ENCODE results near the gene ATF5.

Gene ATF5

DNA sequence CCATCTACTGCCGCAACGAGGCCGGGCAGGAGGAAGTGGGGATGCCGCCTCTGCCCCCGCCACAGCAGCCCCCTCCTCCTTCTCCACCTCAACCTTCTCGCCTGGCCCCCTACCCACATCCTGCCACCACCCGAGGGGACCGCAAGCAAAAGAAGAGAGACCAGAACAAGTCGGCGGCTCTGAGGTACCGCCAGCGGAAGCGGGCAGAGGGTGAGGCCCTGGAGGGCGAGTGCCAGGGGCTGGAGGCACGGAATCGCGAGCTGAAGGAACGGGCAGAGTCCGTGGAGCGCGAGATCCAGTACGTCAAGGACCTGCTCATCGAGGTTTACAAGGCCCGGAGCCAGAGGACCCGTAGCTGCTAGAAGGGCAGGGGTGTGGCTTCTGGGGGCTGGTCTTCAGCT lies 3.7 kb downstream of the ATF5 start:
- ChIA-PET CTCF (no interaction called here), POLR2A (ENCODE audit: low non-redundant PET) (no interaction called here)
- TF ChIP-seq, protein P1, sequence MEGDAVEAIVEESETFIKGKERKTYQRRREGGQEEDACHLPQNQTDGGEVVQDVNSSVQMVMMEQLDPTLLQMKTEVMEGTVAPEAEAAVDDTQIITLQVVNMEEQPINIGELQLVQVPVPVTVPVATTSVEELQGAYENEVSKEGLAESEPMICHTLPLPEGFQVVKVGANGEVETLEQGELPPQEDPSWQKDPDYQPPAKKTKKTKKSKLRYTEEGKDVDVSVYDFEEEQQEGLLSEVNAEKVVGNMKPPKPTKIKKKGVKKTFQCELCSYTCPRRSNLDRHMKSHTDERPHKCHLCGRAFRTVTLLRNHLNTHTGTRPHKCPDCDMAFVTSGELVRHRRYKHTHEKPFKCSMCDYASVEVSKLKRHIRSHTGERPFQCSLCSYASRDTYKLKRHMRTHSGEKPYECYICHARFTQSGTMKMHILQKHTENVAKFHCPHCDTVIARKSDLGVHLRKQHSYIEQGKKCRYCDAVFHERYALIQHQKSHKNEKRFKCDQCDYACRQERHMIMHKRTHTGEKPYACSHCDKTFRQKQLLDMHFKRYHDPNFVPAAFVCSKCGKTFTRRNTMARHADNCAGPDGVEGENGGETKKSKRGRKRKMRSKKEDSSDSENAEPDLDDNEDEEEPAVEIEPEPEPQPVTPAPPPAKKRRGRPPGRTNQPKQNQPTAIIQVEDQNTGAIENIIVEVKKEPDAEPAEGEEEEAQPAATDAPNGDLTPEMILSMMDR (conservative IDR thresholded peaks at IDR 0.05; ENCODE audit: low read depth): no peak
- no peak overlapping the region for H3K27ac ChIP-seq
- DNase-seq (ENCODE audit: low spot score): no peak

DNA sequence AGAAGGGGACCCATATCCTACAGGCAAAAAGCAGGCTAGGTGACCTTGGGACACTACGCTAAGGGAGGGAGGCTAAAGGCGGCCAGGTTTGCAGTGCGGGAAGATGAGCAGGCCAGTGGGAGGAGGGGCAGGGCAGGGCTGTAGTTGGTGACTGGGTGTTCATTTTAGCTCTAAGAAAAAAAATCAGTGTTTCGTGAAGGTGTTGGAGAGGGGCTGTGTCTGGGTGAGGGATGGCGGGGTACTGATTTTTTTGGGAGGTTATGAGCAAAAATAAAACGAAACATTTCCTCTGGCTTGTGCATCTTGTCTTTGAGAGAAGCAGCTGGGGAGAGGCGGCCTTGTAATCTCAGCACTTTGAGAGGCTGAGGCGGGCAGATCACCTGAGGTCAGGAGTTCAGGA lies 4.6 kb downstream of the ATF5 start:
- no peak overlapping the region for H3K27ac ChIP-seq
- CTCF ChIA-PET: no interaction called here
- DNase-seq (ENCODE audit: low spot score): no peak
- TF ChIP-seq, protein P1 (conservative IDR thresholded peaks at IDR 0.05; ENCODE audit: low read depth): no peak
- POLR2A ChIA-PET (ENCODE audit: low non-redundant PET): no interaction called here

DNA sequence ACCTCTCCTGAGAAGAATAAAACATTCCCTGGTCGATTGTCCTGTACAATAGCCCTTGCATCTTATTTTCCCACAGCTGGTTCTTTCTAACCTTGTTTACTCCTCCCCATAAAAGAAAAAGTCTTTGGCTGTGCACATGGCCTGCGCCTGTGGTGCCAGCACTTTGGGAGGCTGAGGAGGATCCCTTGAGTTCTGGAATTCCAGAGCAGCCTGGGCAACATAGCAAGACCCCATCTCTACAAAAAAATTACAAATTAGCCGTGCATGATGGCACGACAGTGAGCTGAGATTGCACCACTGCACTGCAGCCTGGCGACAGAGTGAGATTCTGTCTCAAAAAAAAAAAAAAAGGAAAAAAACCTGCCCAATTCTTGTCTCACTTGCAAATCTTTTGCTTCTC lies 7.5 kb downstream of the ATF5 start:
- ChIA-PET POLR2A (ENCODE audit: low non-redundant PET) (no interaction called here), CTCF (interaction anchor here (1.8 kb wide), 1 partner anchor 13 kb away, joined by 10 read pairs; no protein-coding TSS in a partner anchor)
- TF ChIP-seq, protein P1 (conservative IDR thresholded peaks at IDR 0.05; ENCODE audit: low read depth): no peak
- no peak overlapping the region for H3K27ac ChIP-seq
- no peak for DNase-seq (ENCODE audit: low spot score)

DNA sequence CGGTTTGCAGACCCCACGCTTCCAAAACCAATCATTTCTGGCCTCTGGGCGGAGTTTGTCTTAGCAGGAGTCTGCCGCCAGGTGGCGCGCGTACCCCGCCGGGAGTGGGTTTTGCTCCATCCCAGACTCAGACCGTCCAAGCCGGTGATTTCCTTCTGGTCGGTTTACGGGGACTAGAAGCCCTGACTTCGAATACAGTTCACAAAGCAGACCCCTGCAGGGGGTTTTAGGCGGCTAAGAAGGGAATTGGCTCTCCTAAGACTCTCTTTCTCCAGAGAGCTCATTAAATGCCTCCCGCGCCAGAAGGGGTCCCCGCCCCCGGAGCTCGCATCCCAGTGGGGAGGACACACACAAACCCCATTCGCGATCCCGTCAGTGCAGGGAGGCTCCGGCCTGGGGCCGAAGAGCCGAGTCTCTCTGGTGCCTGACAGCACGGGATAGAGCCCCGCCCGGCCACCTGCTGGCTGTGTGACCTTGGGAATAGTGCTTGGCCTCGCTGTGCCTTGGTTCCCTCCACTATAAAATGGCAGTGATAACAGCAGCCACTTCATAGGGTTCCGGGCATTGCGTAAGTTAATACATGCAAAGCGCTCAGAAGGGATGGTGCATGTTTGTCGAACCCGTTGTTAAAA lies 8.9 kb downstream of the ATF5 start:
- DNase-seq (ENCODE audit: low spot score): peak; percentile 68
- H3K27ac ChIP-seq: no peak overlapping the region
- POLR2A ChIA-PET (ENCODE audit: low non-redundant PET): no interaction called here
- TF ChIP-seq, protein P1 (conservative IDR thresholded peaks at IDR 0.05; ENCODE audit: low read depth): peak; percentile 94
- CTCF ChIA-PET: interaction anchor here (0.6 to 1.8 kb wide), 8 partner anchors 9 to 439 kb away, joined by 3 to 14 read pairs (median 4); no protein-coding TSS in a partner anchor

DNA sequence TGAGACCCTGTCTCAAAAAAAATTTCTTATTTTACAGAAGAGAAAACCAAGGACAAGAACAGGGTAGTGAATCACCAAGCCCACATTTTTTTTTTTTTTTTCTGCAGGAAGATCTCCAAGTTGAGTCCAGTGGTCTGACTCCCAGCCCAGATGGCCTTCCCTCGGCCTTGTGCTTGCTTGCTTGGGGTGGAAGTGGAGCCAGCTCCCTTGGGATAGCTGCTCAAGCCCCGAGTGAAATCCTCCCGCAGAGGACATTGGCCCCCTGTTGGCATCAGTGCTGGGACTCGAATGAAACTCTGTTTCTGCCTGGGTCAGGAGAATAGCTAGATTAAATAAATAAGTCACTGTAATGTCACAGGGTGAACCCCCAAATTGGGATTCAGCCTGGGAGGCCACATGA lies 9.7 kb downstream of the ATF5 start:
- DNase-seq (ENCODE audit: low spot score): no peak
- POLR2A ChIA-PET (ENCODE audit: low non-redundant PET): no interaction called here
- CTCF ChIA-PET: no interaction called here
- H3K27ac ChIP-seq: no peak overlapping the region
- TF ChIP-seq, protein P1 (conservative IDR thresholded peaks at IDR 0.05; ENCODE audit: low read depth): no peak

DNA sequence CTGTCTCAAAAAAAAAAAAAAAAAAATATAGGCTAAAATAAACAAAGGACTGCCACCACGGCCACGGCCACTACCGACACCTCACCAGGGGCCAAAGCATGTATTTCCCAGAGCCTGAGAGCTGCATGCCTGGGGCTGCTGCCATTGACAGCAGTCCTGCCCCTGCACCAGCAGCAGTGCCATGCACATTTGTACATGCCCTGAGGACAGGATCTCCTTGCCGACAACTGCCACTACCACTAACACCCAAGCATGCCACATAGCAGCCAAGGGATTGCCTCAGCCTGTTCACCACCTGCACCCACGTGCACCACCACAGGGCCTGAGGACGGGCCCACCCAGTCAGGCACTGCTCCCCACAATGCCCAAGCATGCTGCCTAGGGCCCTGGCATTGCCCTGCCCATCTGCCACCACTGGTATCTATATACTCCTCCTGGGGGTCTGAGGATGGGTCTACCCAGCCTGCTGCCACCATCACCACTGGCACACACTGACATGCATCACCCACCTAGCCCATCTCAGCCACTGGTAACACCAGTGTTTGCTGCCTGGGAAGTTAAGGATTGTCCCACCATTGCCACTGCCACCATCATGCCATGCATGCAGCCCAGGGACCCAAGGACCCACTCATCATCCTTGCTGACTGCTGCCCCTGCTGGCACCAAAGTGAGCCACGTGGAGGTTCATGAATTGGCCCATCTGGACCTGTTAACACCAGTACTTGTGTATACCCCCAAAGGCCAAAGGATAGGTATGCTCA lies 10.9 kb downstream of the ATF5 start:
- no peak for DNase-seq (ENCODE audit: low spot score)
- TF ChIP-seq, protein P1 (conservative IDR thresholded peaks at IDR 0.05; ENCODE audit: low read depth): no peak
- no peak overlapping the region for H3K27ac ChIP-seq
- POLR2A ChIA-PET (ENCODE audit: low non-redundant PET): no interaction called here
- CTCF ChIA-PET: interaction anchor here (0.5 to 0.7 kb wide), 3 partner anchors 29 to 314 kb away, joined by 3 read pairs; no protein-coding TSS in a partner anchor

Data from RWPE1 (cell line).